ENCODE measurements around the gene NOA1.
A peak's percentile ranks its signal among the peaks of the same experiment; 100 is the strongest.

NOA1 gene

GRCh38 chr4:56977321-56978012 is at the start of gene NOA1:
NOA1 (minus strand) TSS chr4:56977606; CDS start chr4:56977585, 21 bp downstream.
- peak within 1 kb of the TSS; percentile 81 for H2AFZ ChIP-seq (ENCODE audit: low read depth, low read length, severe bottlenecking)
- no peaks in the 10 kb centered on the region for H3K9me3 ChIP-seq (ENCODE audit: insufficient read depth, low read length)
- no peaks in the 10 kb centered on the region for H3K9me2 ChIP-seq (replicated peaks; ENCODE audit: insufficient read depth, low read length)
- H3K27me3 ChIP-seq (ENCODE audit: low read length), result no peaks in the 10 kb centered on the region
- no peak for TF ChIP-seq CTCF (IDR thresholded peaks at IDR 0.05; ENCODE audit: insufficient read depth, low read length, poor library complexity, severe bottlenecking)
- TF ChIP-seq EZH2phosphoT487 (conservative IDR thresholded peaks at IDR 0.05; ENCODE audit: low read length), result no peak
- peak within 1 kb of the TSS; percentile 91 for H3K27ac ChIP-seq (ENCODE audit: low read depth, low read length)
- H3K9ac ChIP-seq (ENCODE audit: low read length), result peak within 1 kb of the TSS; percentile 96
- 0 out of 2 replicates have a peak, but pooled peaks cover 6% of the 10 kb centered on the region for H4K20me1 ChIP-seq (ENCODE audit: low read depth, low read length)
- peaks cover 17% of the 10 kb centered on the region for H3K36me3 ChIP-seq (ENCODE audit: low read length)
- H3F3A ChIP-seq (ENCODE audit: insufficient read depth), result no peaks in the 10 kb centered on the region; the same call in 1 of the 2 replicates
- peak within 1 kb of the TSS; percentile 82 for H3K4me2 ChIP-seq (ENCODE audit: low read depth, low read length, poor library complexity, severe bottlenecking)
- H3K4me3 ChIP-seq (ENCODE audit: insufficient read depth, low read length, poor library complexity, severe bottlenecking), result peak within 1 kb of the TSS; percentile 86
- H3K79me2 ChIP-seq (ENCODE audit: insufficient read depth, low read length), result peaks cover 80% of the 10 kb centered on the region

GRCh38 chr4:57023104-57023503 is 45.7 kb upstream of the NOA1 start:
- H3K27me3 ChIP-seq (ENCODE audit: low read length), result no peaks in the 10 kb centered on the region
- no peaks in the 10 kb centered on the region for H4K20me1 ChIP-seq (ENCODE audit: low read depth, low read length)
- H3K36me3 ChIP-seq (ENCODE audit: low read length), result peaks cover 9% of the 10 kb centered on the region; the same call in 1 of the 2 replicates
- H3K27ac ChIP-seq (ENCODE audit: low read depth, low read length), result no peak overlapping the region
- H3K9me3 ChIP-seq (ENCODE audit: insufficient read depth, low read length), result no peaks in the 10 kb centered on the region
- TF ChIP-seq EZH2phosphoT487 (conservative IDR thresholded peaks at IDR 0.05; ENCODE audit: low read length) (no peak), CTCF (IDR thresholded peaks at IDR 0.05; ENCODE audit: insufficient read depth, low read length, poor library complexity, severe bottlenecking) (no peak)
- H3K9ac ChIP-seq (ENCODE audit: low read length), result no peak overlapping the region
- no peaks in the 10 kb centered on the region for H3K9me2 ChIP-seq (replicated peaks; ENCODE audit: insufficient read depth, low read length)
- no peak overlapping the region for H2AFZ ChIP-seq (ENCODE audit: low read depth, low read length, severe bottlenecking)
- H3F3A ChIP-seq (ENCODE audit: insufficient read depth), result no peaks in the 10 kb centered on the region
- H3K4me2 ChIP-seq (ENCODE audit: low read depth, low read length, poor library complexity, severe bottlenecking), result no peak overlapping the region
- H3K4me3 ChIP-seq (ENCODE audit: insufficient read depth, low read length, poor library complexity, severe bottlenecking), result no peak overlapping the region
- H3K79me2 ChIP-seq (ENCODE audit: insufficient read depth, low read length), result no peaks in the 10 kb centered on the region

- no peaks in the 10 kb centered on the region for H3K9me2 ChIP-seq (replicated peaks; ENCODE audit: insufficient read depth, low read length)
- no peak overlapping the region for H3K4me3 ChIP-seq (ENCODE audit: insufficient read depth, low read length, poor library complexity, severe bottlenecking)
- no peak overlapping the region for H2AFZ ChIP-seq (ENCODE audit: low read depth, low read length, severe bottlenecking)
- H3F3A ChIP-seq (ENCODE audit: insufficient read depth), result no peaks in the 10 kb centered on the region
- H3K36me3 ChIP-seq (ENCODE audit: low read length), result peaks cover 15% of the 10 kb centered on the region; the same call in 1 of the 2 replicates
- H3K79me2 ChIP-seq (ENCODE audit: insufficient read depth, low read length), result no peaks in the 10 kb centered on the region
- H4K20me1 ChIP-seq (ENCODE audit: low read depth, low read length), result no peaks in the 10 kb centered on the region
- H3K9ac ChIP-seq (ENCODE audit: low read length), result no peak overlapping the region
- no peak overlapping the region for H3K4me2 ChIP-seq (ENCODE audit: low read depth, low read length, poor library complexity, severe bottlenecking)
- H3K27me3 ChIP-seq (ENCODE audit: low read length), result no peaks in the 10 kb centered on the region
- H3K27ac ChIP-seq (ENCODE audit: low read depth, low read length), result no peak overlapping the region
- no peaks in the 10 kb centered on the region for H3K9me3 ChIP-seq (ENCODE audit: insufficient read depth, low read length)
- TF ChIP-seq EZH2phosphoT487 (conservative IDR thresholded peaks at IDR 0.05; ENCODE audit: low read length) (no peak), CTCF (IDR thresholded peaks at IDR 0.05; ENCODE audit: insufficient read depth, low read length, poor library complexity, severe bottlenecking) (no peak)
These were observed 43.2 kb upstream of the NOA1 start for GRCh38 chr4:57020467-57021101.
